IPS DF 6.9 (cell line): ENCODE data around the gene PHEX.

ENCODE experiments used
- DNase-seq: peaks from one replicate; pipeline ENCODE4 v3.0.0-alpha.2; 2013; ENCODE audit warnings: low read depth, low spot score
- H3K27ac ChIP-seq: one replicate; pipeline ENCODE4 v1.5.1; 2013; ENCODE audit warnings: low read length, control low read depth
- H3K27me3 ChIP-seq: 2 replicates; pipeline ENCODE4 v1.6.1; 2013; ENCODE audit warnings: mild to moderate bottlenecking, low read length; ENCODE audit not compliant: control insufficient read depth, insufficient read depth
- H3K36me3 ChIP-seq: 2 replicates; pipeline ENCODE4 v1.6.1; 2013; ENCODE audit warnings: low read length; ENCODE audit not compliant: control insufficient read depth, insufficient read depth
- H3K4me1 ChIP-seq: 2 replicates; pipeline ENCODE4 v1.6.1; 2013; ENCODE audit warnings: low read length; ENCODE audit not compliant: control insufficient read depth, insufficient read depth
- H3K4me3 ChIP-seq: 2 replicates; pipeline ENCODE4 v1.5.1; 2013; ENCODE audit warnings: mild to moderate bottlenecking, low read length
- H3K9me3 ChIP-seq: 2 replicates; pipeline ENCODE4 v1.6.1; 2013; ENCODE audit warnings: low read length, inconsistent platforms; ENCODE audit not compliant: control insufficient read depth, insufficient read depth
- WGBS: extraction: QIAGEN DNeasy Blood & Tissue Kit; methylation state at CpG from one replicate; pipeline ENCODE4 v1.1.7; 2013; ENCODE audit warnings: mixed read lengths, missing lambda C conversion rate; ENCODE audit not compliant: insufficient read length, insufficient coverage; 5-methylcytosine and 5-hydroxymethylcytosine counted together

Gene PHEX

DNA sequence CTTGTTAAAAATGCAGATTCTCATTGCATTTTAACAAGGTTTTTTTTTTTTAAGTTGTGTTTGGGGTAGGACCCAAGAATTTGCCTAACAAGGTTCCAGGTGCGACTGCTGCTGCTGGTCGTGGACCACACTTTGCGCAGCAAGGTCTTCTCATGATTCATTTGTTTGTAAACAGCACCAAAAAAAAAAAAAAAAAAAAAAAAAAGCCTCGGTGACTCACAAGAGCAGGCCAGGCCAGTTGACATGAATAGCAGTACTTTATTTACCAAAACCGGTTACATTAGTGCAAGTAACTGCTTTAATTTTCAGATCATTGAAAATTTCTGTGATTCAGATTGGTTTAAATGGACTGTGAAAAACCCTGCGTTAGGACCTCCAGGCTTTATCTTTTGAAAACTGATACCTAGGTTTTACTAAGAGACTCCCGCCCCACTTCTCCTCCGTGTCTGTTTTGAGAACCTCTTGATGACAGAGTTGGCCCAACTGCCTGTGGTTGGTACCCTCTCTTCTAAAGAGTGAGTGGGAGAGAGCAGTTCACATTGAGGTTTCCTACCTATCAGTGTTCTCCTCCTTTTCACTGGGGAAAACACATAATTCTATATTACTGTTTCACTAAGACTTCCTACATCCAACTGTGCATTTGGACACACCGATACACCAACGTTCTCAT, 86.2 kb downstream of the PHEX start:
- Histone ChIP-seq H3K4me1 (no peaks in the 10 kb centered on the region), H3K9me3 (no peaks in the 10 kb centered on the region), H3K4me3 (no peak overlapping the region), H3K27me3 (no peaks in the 10 kb centered on the region), H3K27ac (no peak overlapping the region), H3K36me3 (no peaks in the 10 kb centered on the region)
- no CpG with 5 or more reads among the region's 10 CpGs for WGBS
- no peak for DNase-seq

DNA sequence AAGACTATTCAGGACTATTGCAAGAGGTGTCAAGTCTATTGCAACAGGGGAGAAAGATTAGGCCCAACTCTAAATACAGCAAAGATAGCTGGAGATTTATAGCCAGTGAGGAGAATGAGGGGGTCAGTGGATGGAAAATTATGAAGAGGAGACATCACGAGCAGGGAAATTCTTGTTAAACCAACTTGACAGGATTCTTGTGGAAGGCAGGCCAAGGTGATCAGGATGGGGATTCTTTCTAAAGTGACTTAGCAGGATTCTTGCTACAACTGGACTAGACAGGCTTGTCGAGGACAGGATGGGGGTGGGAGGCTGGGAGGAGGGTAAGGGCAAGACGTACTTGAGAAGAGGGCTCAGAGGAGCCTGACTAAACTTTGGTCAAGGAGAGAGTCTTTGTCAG, 89.0 kb downstream of the PHEX start:
- Histone ChIP-seq H3K9me3 (no peaks in the 10 kb centered on the region), H3K36me3 (no peaks in the 10 kb centered on the region), H3K4me3 (no peak overlapping the region), H3K4me1 (no peaks in the 10 kb centered on the region), H3K27me3 (no peaks in the 10 kb centered on the region), H3K27ac (no peak overlapping the region)
- DNase-seq: no peak
- WGBS: no CpG with 5 or more reads among the region's 3 CpGs

DNA sequence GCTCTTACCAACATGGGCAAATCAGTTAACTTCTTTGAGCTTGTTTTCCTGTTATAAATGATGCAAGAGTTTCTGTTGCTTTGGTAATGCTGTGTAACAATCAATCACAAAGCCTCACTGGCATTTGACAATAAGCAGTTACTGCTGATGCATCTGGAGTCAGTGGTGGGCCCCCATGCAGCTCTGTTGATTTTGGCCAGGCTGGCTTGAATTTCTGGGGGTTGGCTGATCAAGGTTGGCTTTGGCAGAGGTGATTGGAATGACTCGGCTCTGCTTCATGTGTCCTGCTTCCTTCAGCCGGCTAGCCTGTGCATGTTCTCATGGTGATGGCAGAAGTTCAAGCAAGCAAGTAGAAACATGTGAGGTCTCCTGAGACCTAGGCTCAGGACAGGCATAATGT, 90.4 kb downstream of the PHEX start:
- no peaks in the 10 kb centered on the region for H3K9me3 ChIP-seq
- no peak overlapping the region for H3K4me3 ChIP-seq
- no peaks in the 10 kb centered on the region for H3K4me1 ChIP-seq
- H3K36me3 ChIP-seq: no peaks in the 10 kb centered on the region
- H3K27ac ChIP-seq: no peak overlapping the region
- H3K27me3 ChIP-seq: no peaks in the 10 kb centered on the region
- no peak for DNase-seq
- no CpG with 5 or more reads among the region's 2 CpGs for WGBS

DNA sequence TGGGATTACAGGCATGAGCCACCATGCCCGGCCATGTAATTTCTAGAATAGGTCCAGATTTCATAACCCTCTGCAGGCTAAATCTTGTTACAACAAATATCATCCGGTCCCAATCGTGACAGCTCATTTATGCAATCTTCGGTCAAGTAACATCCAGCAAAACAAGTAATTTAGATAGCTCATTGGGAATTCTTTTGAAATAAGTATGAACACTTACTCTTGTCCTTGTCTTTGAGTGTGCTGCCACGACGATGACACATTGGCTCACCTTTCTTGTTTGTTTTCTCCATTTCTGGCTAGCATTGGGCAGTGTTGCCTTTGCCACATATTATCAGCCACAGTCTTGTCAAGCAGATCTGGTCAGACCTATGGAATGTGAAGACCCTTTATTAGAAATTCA, 92.0 kb downstream of the PHEX start:
- H3K27me3 ChIP-seq: no peaks in the 10 kb centered on the region
- H3K27ac ChIP-seq: no peak overlapping the region
- no peaks in the 10 kb centered on the region for H3K4me1 ChIP-seq
- no peaks in the 10 kb centered on the region for H3K36me3 ChIP-seq
- H3K4me3 ChIP-seq: no peak overlapping the region
- H3K9me3 ChIP-seq: no peaks in the 10 kb centered on the region
- no CpG with 5 or more reads among the region's 6 CpGs for WGBS
- no peak for DNase-seq

DNA sequence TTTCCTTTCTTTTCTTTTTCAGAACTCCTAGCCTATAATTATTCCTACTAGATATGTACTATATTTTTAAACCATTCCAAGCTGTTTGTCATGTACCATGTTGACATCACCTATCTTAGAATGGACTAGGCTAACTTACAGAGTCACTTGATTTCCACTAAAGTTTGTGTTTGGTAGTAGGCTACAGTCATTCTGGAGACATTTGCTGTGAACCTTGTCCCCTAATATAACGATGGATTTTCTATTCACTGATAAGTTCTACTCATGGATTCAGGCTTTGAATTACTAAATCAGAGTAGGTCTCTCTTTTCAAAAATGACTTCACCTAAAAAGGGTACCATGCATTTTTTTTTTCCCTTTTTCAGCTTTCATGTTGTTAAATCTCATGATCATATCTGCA, 93.4 kb downstream of the PHEX start:
- H3K9me3 ChIP-seq: no peaks in the 10 kb centered on the region
- no peak overlapping the region for H3K4me3 ChIP-seq
- no CpG with 5 or more reads among the region's 1 CpG for WGBS
- H3K36me3 ChIP-seq: no peaks in the 10 kb centered on the region
- no peaks in the 10 kb centered on the region for H3K4me1 ChIP-seq
- H3K27ac ChIP-seq: no peak overlapping the region
- no peak for DNase-seq
- H3K27me3 ChIP-seq: no peaks in the 10 kb centered on the region

DNA sequence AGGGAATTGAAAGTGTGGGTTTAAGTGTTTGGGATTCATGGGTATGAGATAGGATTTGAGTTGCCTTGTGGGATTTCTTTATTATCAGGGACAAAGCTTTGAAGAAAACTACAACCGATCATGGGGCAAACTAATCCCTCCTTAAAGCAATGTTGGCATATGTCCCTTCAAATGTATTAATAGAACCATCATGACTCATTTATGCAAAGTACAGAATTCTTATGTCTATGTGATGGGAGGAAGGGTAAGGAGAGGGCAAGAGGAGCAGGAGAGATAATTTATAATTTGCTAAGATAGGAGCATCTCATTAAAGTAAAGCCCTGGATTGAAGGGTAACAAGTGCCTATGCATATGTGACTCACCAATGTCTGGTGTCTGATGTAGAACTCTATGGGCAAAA, 94.2 kb downstream of the PHEX start:
- no peak for DNase-seq
- H3K27ac ChIP-seq: no peak overlapping the region
- H3K4me3 ChIP-seq: no peak overlapping the region
- WGBS: no CpG with 5 or more reads among the region's 1 CpG
- H3K4me1 ChIP-seq: no peaks in the 10 kb centered on the region
- H3K9me3 ChIP-seq: no peaks in the 10 kb centered on the region
- no peaks in the 10 kb centered on the region for H3K36me3 ChIP-seq
- no peaks in the 10 kb centered on the region for H3K27me3 ChIP-seq

DNA sequence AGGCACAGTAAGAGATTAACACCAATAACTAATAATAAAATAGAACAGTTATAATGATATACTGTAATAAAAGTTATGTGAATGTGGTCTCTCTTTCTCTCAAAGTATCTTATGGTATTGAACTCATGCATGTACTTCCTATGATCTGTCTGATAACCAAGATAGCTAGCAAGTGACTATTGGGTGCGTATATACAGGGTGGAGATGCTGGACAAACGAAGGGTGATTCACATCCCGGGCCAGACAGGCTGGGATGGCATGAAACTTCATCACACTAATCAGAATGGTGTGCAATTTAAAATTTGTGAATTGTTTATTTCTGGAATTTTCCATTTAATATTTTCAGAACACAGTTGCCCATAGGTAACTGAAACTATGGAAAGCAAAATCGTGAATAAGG, 96.8 kb downstream of the PHEX start:
- no peak overlapping the region for H3K4me3 ChIP-seq
- no peaks in the 10 kb centered on the region for H3K9me3 ChIP-seq
- H3K27me3 ChIP-seq: no peaks in the 10 kb centered on the region
- H3K36me3 ChIP-seq: no peaks in the 10 kb centered on the region
- WGBS: no CpG with 5 or more reads among the region's 4 CpGs
- DNase-seq: no peak
- H3K27ac ChIP-seq: no peak overlapping the region
- no peaks in the 10 kb centered on the region for H3K4me1 ChIP-seq

DNA sequence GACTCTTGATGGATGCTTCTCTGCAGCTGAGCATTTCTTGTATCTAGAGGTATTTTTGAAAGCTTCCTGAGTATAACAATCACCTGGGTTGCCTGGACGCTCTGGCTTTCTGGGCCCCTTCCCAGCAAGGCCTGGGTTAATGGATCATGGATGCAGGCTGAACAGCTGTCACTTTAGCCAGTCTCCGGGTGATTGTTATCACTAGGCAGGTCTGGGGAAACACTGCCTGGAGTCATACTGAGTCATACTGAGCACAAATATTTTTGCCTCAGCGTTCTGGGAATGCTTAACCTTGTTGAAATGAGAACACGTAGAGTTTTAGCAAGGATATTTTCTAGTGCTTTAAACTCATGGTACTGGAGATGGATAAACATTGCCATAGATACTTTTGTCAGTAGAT, 102.6 kb downstream of the PHEX start:
- Histone ChIP-seq H3K4me3 (no peak overlapping the region), H3K9me3 (no peaks in the 10 kb centered on the region), H3K4me1 (0 out of 2 replicates have a peak, but pooled peaks cover 1% of the 10 kb centered on the region), H3K27me3 (no peaks in the 10 kb centered on the region), H3K27ac (no peak overlapping the region), H3K36me3 (no peaks in the 10 kb centered on the region)
- DNase-seq: no peak
- no CpG with 5 or more reads among the region's 4 CpGs for WGBS

DNA sequence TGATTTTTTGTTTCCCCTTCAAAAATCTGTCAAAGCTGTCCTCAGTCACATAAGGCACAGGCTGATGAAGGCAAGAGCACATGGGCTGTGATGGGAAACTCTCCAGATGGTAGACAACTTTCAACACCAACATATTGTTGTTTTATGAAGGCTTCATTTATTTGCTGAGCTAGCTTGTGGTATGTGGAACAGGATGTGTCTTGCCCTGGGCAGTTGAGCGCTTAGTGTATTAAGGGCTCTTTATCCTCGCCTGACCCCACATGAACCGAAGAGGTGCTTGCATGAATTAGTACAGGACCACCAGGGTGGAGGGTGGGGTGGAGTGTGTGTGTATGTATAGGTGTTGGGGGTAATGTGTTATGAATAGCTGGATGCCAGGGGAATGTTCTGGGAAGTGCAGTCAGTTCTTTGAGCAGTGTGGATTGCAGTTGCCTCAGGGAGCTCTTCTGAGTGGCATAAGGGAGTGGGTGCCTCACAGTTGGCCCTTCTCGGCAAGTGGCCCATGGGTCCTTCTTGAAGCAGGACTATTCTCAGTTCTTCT, 103.1 kb downstream of the PHEX start:
- Histone ChIP-seq H3K36me3 (no peaks in the 10 kb centered on the region), H3K27me3 (no peaks in the 10 kb centered on the region), H3K9me3 (no peaks in the 10 kb centered on the region), H3K4me1 (0 out of 2 replicates have a peak, but pooled peaks cover 1% of the 10 kb centered on the region), H3K4me3 (no peak overlapping the region), H3K27ac (no peak overlapping the region)
- no CpG with 5 or more reads among the region's 4 CpGs for WGBS
- no peak for DNase-seq

DNA sequence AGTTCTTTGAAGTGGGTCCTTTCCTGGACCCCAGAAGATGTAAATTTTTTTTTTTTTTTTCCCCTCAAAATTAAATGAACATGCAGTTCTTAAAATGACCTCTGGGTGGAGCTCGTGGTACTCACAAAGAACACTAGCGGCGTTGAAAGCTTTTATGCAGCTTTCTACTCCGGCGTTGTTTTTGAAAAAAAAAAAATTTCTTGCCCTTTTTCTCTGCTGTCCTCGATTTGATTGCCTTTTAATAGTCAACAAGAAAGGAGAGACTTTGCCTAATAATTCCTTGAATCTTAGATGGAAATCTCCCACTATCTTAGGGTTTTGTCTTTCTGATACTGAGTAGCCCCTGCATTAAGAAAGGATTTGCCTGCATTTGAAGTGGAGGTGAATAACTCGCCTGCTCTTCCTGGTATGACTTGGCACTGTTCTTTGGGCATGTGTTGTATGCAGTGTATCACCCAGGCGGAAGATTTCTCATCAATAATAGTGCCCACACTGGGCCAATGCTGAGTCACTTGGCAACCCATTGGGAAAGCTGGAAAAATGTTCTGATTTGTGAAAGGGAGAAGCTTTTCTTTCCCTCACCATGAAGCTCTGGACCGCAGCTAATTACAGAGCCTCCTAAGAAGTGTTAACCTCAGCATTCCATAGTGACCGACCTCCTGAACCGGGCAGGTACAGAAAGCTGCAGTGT, 104.0 kb downstream of the PHEX start:
- no peak overlapping the region for H3K4me3 ChIP-seq
- no peaks in the 10 kb centered on the region for H3K9me3 ChIP-seq
- no peak overlapping the region for H3K27ac ChIP-seq
- no peaks in the 10 kb centered on the region for H3K27me3 ChIP-seq
- no CpG with 5 or more reads among the region's 11 CpGs for WGBS
- no peak for DNase-seq
- H3K4me1 ChIP-seq: 0 out of 2 replicates have a peak, but pooled peaks cover 1% of the 10 kb centered on the region
- no peaks in the 10 kb centered on the region for H3K36me3 ChIP-seq
